Erythroblast (primary cell): ENCODE data around the gene LRRC58.

Experiments used
- GATA1 ChIP-seq: IDR thresholded peaks from 2 replicates; pipeline ENCODE4 v1.6.1; 2011; ENCODE audit warnings: low read depth, mild to moderate bottlenecking, control low read depth, low read length, moderate library complexity
- POLR2A ChIP-seq: IDR thresholded peaks from 2 replicates; pipeline ENCODE4 v1.6.1; 2011; ENCODE audit warnings: mild to moderate bottlenecking, low read length

- TF ChIP-seq POLR2A, result no peak
- no peak for TF ChIP-seq GATA1
Observed at GRCh38 chr3:120284747-120285507, 64.2 kb downstream of the LRRC58 start, which contains the start of gene GPR156.
